Measurements from ENCODE around the gene RINT1.
A peak's percentile ranks its signal among the peaks of the same experiment; 100 is the strongest.

RINT1 gene

DNA sequence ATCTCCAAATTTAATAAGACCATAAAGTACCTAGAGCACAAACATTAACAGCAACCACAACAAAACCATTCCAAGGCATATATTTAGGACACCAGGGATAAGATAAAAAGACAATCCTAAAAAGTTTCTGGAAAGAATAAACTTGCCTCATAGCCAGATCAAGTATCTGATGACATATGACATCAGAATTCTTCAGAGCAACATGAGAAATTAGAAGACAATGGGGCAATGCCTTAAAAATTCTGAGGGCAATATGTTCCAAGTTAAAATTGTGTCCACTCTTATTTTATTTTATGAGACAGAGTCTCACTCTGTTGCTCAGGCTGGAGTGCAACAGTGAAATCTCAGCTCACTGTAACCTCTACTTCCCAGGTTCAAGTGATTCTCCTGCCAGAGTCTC is 46.5 kb downstream of the RINT1 start:
- TF ChIP-seq, protein P1, sequence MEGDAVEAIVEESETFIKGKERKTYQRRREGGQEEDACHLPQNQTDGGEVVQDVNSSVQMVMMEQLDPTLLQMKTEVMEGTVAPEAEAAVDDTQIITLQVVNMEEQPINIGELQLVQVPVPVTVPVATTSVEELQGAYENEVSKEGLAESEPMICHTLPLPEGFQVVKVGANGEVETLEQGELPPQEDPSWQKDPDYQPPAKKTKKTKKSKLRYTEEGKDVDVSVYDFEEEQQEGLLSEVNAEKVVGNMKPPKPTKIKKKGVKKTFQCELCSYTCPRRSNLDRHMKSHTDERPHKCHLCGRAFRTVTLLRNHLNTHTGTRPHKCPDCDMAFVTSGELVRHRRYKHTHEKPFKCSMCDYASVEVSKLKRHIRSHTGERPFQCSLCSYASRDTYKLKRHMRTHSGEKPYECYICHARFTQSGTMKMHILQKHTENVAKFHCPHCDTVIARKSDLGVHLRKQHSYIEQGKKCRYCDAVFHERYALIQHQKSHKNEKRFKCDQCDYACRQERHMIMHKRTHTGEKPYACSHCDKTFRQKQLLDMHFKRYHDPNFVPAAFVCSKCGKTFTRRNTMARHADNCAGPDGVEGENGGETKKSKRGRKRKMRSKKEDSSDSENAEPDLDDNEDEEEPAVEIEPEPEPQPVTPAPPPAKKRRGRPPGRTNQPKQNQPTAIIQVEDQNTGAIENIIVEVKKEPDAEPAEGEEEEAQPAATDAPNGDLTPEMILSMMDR (IDR thresholded peaks at IDR 0.05; ENCODE audit: low read depth, low read length), result no peak
- no peak overlapping the region for H3K4me3 ChIP-seq (replicated peaks in 1 of 2; ENCODE audit: low read depth in 2 of 2, low read length in 2 of 2)
- DNase-seq (ENCODE audit: low read depth in 2 of 2), result peak; percentile 5 to 22

DNA sequence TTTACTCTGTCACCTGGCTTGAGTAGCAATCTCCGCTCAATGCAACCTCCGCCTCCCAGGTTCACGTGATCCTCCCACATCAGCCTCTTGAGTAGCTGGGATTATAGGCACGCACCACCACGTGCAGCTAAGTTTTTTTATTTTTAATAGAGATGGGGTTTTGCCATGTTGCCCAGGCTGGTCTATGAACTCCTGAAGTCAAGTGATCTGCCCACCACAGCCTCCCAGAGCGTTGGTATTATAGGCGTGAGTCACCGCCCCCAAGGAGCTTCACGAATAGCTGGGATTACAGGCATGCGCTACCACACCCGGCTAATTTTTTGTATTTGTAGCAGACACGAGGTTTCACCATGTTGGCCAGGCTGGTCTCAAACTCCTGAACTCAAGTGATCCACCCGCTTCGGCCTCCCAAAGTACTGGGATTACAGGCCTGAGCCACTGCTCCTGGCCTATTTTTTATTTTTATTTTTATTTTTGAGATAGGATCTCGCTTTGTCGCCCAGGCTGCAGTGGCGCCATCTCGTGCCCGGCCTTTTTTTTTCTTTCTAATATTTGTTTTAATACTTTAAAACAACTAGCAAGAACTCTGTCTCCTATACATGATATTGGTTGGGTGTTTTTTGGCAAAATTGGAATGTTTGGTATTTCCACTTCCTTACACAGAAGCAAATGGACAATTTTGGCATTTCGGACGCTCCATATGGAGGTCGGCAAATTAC is 48.2 kb downstream of the RINT1 start:
- H3K4me3 ChIP-seq (replicated peaks in 1 of 2; ENCODE audit: low read depth in 2 of 2, low read length in 2 of 2), result no peak overlapping the region
- TF ChIP-seq, protein P1 (IDR thresholded peaks at IDR 0.05; ENCODE audit: low read depth, low read length), result no peak
- DNase-seq (ENCODE audit: low read depth in 2 of 2), result no peak

DNA sequence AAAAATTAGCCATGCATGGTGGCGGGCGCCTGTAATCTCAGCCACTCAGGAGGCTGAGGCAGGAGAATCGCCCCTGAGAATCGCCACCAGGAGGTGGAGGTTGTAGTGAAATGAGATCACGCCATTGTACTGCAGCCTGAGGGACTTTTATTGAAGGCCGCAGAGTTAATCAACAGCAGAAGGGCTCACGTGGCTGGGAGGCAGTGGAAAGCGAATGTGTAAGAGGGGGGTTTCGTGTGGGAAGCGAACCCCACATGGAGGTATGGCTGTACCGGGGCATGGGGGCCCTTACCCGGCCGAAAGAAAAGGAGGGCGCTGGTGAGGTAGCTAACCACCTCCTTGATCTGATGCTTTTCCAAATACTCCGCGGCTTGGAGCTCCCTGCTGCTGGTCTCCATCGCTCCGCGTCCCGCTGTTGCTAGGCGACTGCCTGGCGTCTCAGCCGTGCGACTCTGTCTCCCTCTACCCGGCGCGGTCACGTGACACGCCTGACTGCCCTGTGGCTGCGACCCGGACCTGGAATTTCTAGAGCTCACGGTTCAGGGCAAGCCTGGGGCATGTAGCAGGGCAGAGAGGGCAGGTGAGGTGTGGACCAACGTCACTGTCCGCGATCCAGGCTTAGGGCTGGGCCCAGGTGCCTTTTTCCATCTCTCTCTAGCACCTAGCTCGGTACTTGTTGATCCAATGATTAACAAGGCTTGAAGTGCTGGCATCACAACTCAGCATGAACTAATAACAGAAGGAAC is 49.2 kb downstream of the RINT1 start, which contains the start of gene EFCAB10:
Gene EFCAB10 (minus strand): TSS at position 428 of the 746 bp plus-strand sequence. CDS start 30 bp downstream, at position 398.
- TF ChIP-seq, protein P1 (IDR thresholded peaks at IDR 0.05; ENCODE audit: low read depth, low read length), result no peak
- peak; percentile 48 to 49 for DNase-seq (ENCODE audit: low read depth in 2 of 2)
- H3K4me3 ChIP-seq (replicated peaks in 1 of 2; ENCODE audit: low read depth in 2 of 2, low read length in 2 of 2), result peak within 1 kb of the TSS; percentile 35 to 49

DNA sequence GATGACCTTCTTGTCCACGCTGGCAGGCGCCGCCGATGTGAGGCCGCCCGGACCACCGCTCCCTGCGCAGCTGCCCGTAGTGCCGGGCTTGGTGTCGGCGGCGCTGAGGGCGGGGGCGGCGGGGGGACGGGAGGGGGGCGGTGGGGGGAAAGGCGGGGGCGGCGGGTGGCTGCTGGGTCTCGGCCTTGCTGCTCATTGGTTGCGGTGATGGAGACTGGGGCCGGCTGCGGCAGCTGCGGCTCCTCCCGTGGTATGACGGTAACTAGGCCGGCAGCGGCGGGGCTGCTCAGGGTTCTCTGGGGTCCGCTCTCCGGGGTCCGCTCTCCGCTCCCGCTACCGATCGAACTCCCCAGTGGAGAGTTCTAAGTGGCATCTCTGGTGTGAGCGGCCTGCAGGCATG is 51.1 kb downstream of the RINT1 start:
- TF ChIP-seq, protein P1 (IDR thresholded peaks at IDR 0.05; ENCODE audit: low read depth, low read length), result no peak
- no peak for DNase-seq (ENCODE audit: low read depth in 2 of 2)
- H3K4me3 ChIP-seq (replicated peaks in 1 of 2; ENCODE audit: low read depth in 2 of 2, low read length in 2 of 2), result no peak overlapping the region

DNA sequence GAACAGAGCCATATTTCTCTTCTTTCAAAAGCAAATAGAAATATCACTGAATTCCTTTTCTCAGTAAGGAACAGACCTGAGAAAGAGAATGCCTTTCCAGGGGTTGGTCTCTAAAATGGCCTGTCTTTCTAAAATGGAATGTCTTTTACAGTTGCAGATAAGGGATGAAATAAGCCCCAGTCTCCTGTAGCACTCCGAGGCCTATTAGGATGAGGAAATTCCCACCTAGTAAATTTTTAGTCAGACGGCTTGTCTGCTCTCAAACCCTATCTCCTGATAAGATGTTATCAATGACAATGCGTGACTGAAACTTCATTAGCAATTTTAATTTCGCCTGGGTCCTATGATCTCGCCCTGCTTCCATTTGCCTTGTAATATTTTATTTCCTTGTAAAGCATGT is 52.2 kb downstream of the RINT1 start:
- TF ChIP-seq, protein P1 (IDR thresholded peaks at IDR 0.05; ENCODE audit: low read depth, low read length), result no peak
- DNase-seq (ENCODE audit: low read depth in 2 of 2), result no peak
- no peak overlapping the region for H3K4me3 ChIP-seq (replicated peaks in 1 of 2; ENCODE audit: low read depth in 2 of 2, low read length in 2 of 2)

DNA sequence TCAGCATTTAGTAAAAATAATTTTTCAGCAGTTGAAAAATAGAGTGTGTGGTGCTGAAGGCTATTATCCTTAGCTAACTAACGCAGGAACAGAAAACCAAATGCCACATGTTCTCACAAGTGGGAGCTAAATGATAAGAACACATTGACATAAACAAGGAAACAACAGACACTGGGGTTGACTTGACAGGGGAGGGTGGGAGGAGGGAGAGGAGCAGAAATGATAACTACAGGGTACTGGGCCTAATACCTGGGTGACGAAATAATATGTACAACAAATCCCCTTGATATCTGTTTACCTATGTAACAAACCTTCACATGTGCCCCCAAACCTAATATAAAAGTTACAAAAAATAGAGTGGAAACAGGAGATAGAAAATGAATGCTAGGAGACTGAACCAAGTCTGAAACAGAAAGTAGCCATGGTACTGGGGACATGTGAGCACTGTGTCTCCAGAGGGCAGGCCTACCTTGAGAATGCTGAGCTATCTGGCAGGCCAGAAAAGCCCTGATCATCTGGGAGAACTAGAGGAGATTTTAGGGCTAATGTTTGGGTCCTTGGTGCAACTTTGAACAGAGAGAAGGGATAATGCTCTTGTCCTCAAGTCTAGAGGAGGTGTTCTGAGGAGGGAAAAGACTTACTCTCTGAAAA is 54.0 kb downstream of the RINT1 start:
- DNase-seq (ENCODE audit: low read depth in 2 of 2), result no peak
- no peak overlapping the region for H3K4me3 ChIP-seq (replicated peaks in 1 of 2; ENCODE audit: low read depth in 2 of 2, low read length in 2 of 2)
- TF ChIP-seq, protein P1 (IDR thresholded peaks at IDR 0.05; ENCODE audit: low read depth, low read length), result no peak
